Panc1 (cell line): ENCODE data around the gene PSMA6. TPM values are rescaled to one million over a fixed set of nuclear protein-coding genes. Genes with fewer than 3 reads are reported as not detected.

Experiments used
- ATAC-seq: fragments of 200-7000 bp; cut with Tn5 transposase; 2 replicates; pipeline ENCODE4 v1.9.1; 2020; ENCODE audit warnings: mild to moderate bottlenecking, moderate library complexity
- BruUV-seq: library from RNA; stranded (reverse); fragments of 400-500 nt; replicated peaks from 2 replicates; lab custom pipeline; 2021; lab: Mats Ljungman, UMichigan
- CTCF ChIA-PET: fragments of 300-600 bp; sonication (Branson Sonifier 250); formaldehyde crosslinking; loops from one replicate; lab custom pipeline; 2022; ENCODE audit warnings: antibody characterized with exemption; lab: Charles Lee
- POLR2A ChIA-PET: fragments of 300-600 bp; sonication (Branson Sonifier 250); formaldehyde crosslinking; loops from one replicate; lab custom pipeline; 2022; ENCODE audit warnings: antibody characterized with exemption; lab: Charles Lee
- DNase-seq: peaks from one replicate; pipeline ENCODE4 v3.0.0-alpha.2; 2010; ENCODE audit warnings: low read depth, low spot score
- H3K27ac ChIP-seq: 2 replicates; pipeline ENCODE4 v1.5.1; 2011; ENCODE audit warnings: mild to moderate bottlenecking, low read length, inconsistent platforms
- H3K27me3 ChIP-seq: fragments of 200-500 bp; sonication (Bioruptor generic); 2 replicates; pipeline ENCODE4 v1.6.0; 2014; ENCODE audit warnings: low read length, inconsistent platforms; ENCODE audit not compliant: control insufficient read depth, insufficient read depth
- H3K36me3 ChIP-seq: fragments of 200-500 bp; sonication (Bioruptor generic); 2 replicates; pipeline ENCODE4 v1.5.1; 2014; ENCODE audit warnings: inconsistent platforms, mild to moderate bottlenecking, low read length, moderate library complexity; ENCODE audit not compliant: control insufficient read depth, insufficient read depth
- H3K4me1 ChIP-seq: 2 replicates; pipeline ENCODE4 v1.5.1; 2011; ENCODE audit warnings: inconsistent platforms, mild to moderate bottlenecking, low read length, moderate library complexity; ENCODE audit not compliant: control insufficient read depth, insufficient read depth
- H3K4me3 ChIP-seq, 2 experiments: 2 replicates each; pipeline ENCODE4 v1.5.1; 2011 to 2012; ENCODE audit warnings: low read depth in 2 of 2, low read length in 2 of 2, mild to moderate bottlenecking in 2 of 2, inconsistent platforms in 1 of 2, moderate library complexity in 1 of 2
- H3K9me3 ChIP-seq: fragments of 200-500 bp; sonication (Bioruptor generic); 2 replicates; pipeline ENCODE4 v1.5.1; 2014; ENCODE audit warnings: low read depth, mild to moderate bottlenecking, inconsistent platforms, low read length, moderate library complexity; ENCODE audit not compliant: control insufficient read depth, insufficient read depth
- CTCF ChIP-seq: fragments of 450-650 bp; IDR thresholded peaks from 2 replicates; pipeline ENCODE4 v1.5.1; 2017; ENCODE audit warnings: mild to moderate bottlenecking
- POLR2AphosphoS5 ChIP-seq: IDR thresholded peaks from 2 replicates; pipeline ENCODE4 v1.6.1; 2012; ENCODE audit warnings: mild to moderate bottlenecking, low read depth, low read length, moderate library complexity
- REST ChIP-seq, 2 experiments: IDR thresholded peaks; 2 replicates each; pipeline ENCODE4 v1.6.1; 2011 to 2012; ENCODE audit warnings: low read depth in 2 of 2, control low read depth in 1 of 2, low read length in 1 of 2, mild to moderate bottlenecking in 1 of 2, moderate library complexity in 1 of 2; ENCODE audit not compliant: insufficient read depth in 1 of 2
- SIN3A ChIP-seq: IDR thresholded peaks from 2 replicates; pipeline ENCODE4 v1.6.1; 2012; ENCODE audit warnings: low read depth, mild to moderate bottlenecking, low read length, moderate library complexity, borderline replicate concordance; ENCODE audit not compliant: insufficient read depth
- TCF7L2 ChIP-seq: IDR thresholded peaks from 2 replicates; pipeline ENCODE4 v1.6.1; 2011; ENCODE audit warnings: mild to moderate bottlenecking, low read depth, low read length, inconsistent platforms
- in situ Hi-C: cut with HindIII; loops from 2 replicates; pipeline ENCODE4 v1.10.0; 2016; ENCODE audit warnings: low sequenced_read_pairs, low pct_unique_long_range_greater_than_20kb
- intact Hi-C: fragments of 100-400 bp; cut with micrococcal nuclease; formaldehyde crosslinking; loops from one replicate; pipeline ENCODE4 v1.10.0; 2022; ENCODE audit not compliant: unreplicated experiment
- total RNA-seq: library from RNA; stranded (reverse); gene quantifications from one replicate; pipeline ENCODE4 v1.2.1, GENCODE V29; 2021; ENCODE audit not compliant: unreplicated experiment

The PSMA6 gene
- total RNA-seq, 1 experiment from 2014 or later, result 197 TPM

- no peak for DNase-seq
- intact Hi-C loops, result no loop called here
- CTCF ChIA-PET, result no interaction called here
- TF ChIP-seq REST (IDR thresholded peaks at IDR 0.05; ENCODE audit: insufficient read depth in 1 of 2, low read depth in 2 of 2, low read length in 1 of 2), result no peak
- TF ChIP-seq TCF7L2, result no peak
- no peak for TF ChIP-seq POLR2AphosphoS5
- no peak for TF ChIP-seq SIN3A
- TF ChIP-seq CTCF, result no peak
- Histone ChIP-seq H3K36me3 (no peaks in the 10 kb centered on the region), H3K27me3 (no peaks in the 10 kb centered on the region), H3K4me1 (peaks cover 50% of the 10 kb centered on the region), H3K9me3 (no peaks in the 10 kb centered on the region), H3K27ac (peak overlapping the region; percentile 82), H3K4me3 (no peak overlapping the region)
- in situ Hi-C loops, result no loop called here
- POLR2A ChIA-PET, result interaction anchor here (0.5 kb wide), 1 partner anchor 63 kb away, joined by 3 read pairs; no protein-coding TSS in a partner anchor
- ATAC-seq, result no peak
- no TSS peak for BruUV-seq
Observed at GRCh38 chr14:35366521-35366976, 74.4 kb downstream of the PSMA6 start.

- no peak for DNase-seq
Observed at GRCh38 chr14:35367056-35367372, 74.8 kb downstream of the PSMA6 start.

More at GRCh38 chr14:35367056-35367372, 74.8 kb downstream of the PSMA6 start:
- TF ChIP-seq SIN3A, result no peak
- TF ChIP-seq TCF7L2, result no peak
- TF ChIP-seq CTCF, result no peak
- TF ChIP-seq REST (IDR thresholded peaks at IDR 0.05; ENCODE audit: insufficient read depth in 1 of 2, low read depth in 2 of 2, low read length in 1 of 2), result no peak
- TF ChIP-seq POLR2AphosphoS5, result no peak
- Histone ChIP-seq H3K36me3 (no peaks in the 10 kb centered on the region), H3K27me3 (no peaks in the 10 kb centered on the region), H3K9me3 (no peaks in the 10 kb centered on the region), H3K4me3 (no peak overlapping the region), H3K4me1 (peaks cover 50% of the 10 kb centered on the region), H3K27ac (peak overlapping the region; percentile 82)
- BruUV-seq, result no TSS peak
- intact Hi-C loops (no loop called here), in situ Hi-C loops (no loop called here)
- CTCF ChIA-PET, result no interaction called here
- POLR2A ChIA-PET, result no interaction called here
- ATAC-seq, result peak; percentile 14

Other genes starting within 250 kb of the PSMA6 start
- 46.7 TPM for gene FAM177A1, start 246.1 kb upstream of the PSMA6 start, total RNA-seq
- 19.6 TPM for gene PPP2R3C, start 170.4 kb upstream of the PSMA6 start, total RNA-seq
- gene PRORP, start 169.8 kb upstream of the PSMA6 start, total RNA-seq, result 28.1 TPM
- gene NFKBIA, start 112.4 kb downstream of the PSMA6 start, total RNA-seq, result 99.4 TPM
- not detected for gene INSM2, start 241.8 kb downstream of the PSMA6 start, total RNA-seq